ENCODE measurements around the gene ECEL1. TPM values are rescaled to one million over a fixed set of nuclear protein-coding genes. Genes with fewer than 3 reads are reported as not detected.

ECEL1 gene
- total RNA-seq, 1 experiment from 2014 or later: not detected

DNA sequence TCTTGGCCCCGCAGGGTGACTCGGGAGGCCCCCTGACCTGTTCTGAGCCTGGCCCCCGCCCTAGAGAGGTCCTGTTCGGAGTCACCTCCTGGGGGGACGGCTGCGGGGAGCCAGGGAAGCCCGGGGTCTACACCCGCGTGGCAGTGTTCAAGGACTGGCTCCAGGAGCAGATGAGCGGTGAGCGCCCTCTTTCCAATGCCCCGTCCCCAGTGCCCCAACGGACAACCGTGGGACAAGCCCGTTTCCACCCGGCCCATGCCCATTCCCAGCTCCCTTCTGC, 35.7 kb upstream of the ECEL1 start:
- no peak for DNase-seq (ENCODE audit: low read depth)

DNA sequence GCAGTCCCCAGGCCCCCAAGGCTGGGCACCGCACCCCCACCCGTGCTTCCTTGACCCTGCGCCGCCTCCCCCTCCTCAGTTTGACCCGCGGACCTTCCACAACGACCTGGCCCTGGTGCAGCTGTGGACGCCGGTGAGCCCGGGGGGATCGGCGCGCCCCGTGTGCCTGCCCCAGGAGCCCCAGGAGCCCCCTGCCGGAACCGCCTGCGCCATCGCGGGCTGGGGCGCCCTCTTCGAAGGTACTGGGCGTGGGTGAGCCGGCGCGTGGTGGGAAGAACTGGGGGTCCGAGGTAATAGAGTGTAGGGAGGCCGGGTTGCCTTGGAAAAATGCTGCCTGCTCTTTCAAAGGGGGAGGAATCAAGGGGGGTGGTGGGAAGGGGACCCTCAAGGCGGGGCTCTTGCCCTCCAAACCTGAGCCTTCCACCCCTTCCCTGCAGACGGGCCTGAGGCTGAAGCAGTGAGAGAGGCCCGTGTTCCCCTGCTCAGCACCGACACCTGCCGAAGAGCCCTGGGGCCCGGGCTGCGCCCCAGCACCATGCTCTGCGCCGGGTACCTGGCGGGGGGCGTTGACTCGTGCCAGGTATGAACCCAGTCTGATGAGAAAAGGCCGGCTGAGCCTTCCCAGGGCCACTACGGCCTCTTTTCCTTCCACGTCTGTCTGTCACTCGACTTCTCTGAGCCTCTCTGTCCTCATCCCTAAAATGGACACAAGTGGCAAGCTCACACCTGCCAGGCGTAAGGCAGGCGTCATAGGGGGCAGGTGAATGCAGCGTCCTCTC, 35.2 kb upstream of the ECEL1 start:
- no peak for DNase-seq (ENCODE audit: low read depth)

DNA sequence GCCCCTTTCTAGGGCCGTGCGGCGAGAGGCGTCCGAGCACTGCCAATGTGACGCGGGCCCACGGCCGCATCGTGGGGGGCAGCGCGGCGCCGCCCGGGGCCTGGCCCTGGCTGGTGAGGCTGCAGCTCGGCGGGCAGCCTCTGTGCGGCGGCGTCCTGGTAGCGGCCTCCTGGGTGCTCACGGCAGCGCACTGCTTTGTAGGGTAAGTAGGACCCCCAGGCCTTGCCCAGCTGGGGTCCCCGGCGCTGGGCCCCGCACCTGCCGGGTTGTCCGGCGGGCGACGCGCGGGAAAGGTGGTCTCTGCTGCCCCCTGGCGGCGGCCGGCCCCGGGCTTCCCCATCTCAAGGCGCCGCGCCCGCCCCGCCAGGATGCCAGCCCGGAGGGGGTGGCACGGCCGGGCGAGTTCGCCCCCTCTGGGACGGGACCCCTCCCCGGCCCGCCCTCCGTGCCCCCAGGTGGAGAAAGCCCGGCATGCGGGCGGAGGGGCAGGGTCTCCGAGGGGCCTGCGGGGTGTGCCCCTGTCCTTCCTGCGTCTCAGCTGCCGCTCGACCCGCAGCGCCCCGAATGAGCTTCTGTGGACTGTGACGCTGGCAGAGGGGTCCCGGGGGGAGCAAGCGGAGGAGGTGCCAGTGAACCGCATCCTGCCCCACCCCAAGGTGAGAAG, 34.5 kb upstream of the ECEL1 start:
- no peak for DNase-seq (ENCODE audit: low read depth)

GRCh38 chr2:232521098-232521497, 33.5 kb upstream of the ECEL1 start:
- no peak for DNase-seq (ENCODE audit: low read depth)

DNA sequence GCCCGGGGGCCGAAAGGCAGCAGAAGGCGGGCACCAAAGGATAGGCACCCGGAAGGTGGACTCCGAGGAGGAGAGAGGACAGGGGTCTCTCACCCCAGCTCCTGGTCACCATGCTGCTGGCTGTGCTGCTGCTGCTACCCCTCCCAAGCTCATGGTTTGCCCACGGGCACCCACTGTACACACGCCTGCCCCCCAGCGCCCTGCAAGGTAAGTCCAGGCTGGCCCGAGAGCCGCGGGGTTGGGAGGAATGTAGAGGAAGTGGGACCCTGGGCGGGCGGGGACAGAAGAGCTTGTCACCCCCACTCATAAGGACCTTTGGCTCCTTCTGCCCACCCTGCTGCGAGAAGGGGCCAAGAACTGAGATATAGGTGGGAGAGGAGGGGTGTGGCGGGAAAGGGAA, 32.9 kb upstream of the ECEL1 start:
- DNase-seq (ENCODE audit: low read depth): no peak

GRCh38 chr2:232519581-232520438, 32.2 kb upstream of the ECEL1 start, which contains the start of gene PRSS56:
TSS of gene PRSS56 (plus strand) at chr2:232520388. CDS start at chr2:232520599, 211 bp downstream.
- no peak for DNase-seq (ENCODE audit: low read depth)

GRCh38 chr2:232518844-232519243, 31.2 kb upstream of the ECEL1 start:
- DNase-seq (ENCODE audit: low read depth): no peak

DNA sequence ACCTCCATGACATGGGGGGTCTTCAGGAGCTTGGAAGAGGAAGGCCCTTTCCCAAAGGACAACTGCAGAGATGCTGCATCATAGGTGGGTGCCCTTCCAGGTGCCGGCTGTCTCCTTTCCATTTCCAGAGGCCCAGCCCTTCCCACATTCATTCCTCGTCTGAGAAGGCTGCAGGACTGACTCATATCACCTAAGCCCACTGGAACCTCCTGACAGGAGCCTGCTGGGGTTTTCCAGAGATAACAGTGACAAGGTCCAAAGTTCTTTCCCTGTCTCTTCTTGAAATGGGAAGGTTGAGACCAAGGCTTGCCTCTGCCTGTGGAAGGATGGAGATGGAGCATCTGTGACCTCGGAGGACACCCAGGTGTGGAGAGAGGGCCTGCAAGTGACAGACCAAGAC, 28.9 kb upstream of the ECEL1 start:
- no peak for DNase-seq (ENCODE audit: low read depth)

DNA sequence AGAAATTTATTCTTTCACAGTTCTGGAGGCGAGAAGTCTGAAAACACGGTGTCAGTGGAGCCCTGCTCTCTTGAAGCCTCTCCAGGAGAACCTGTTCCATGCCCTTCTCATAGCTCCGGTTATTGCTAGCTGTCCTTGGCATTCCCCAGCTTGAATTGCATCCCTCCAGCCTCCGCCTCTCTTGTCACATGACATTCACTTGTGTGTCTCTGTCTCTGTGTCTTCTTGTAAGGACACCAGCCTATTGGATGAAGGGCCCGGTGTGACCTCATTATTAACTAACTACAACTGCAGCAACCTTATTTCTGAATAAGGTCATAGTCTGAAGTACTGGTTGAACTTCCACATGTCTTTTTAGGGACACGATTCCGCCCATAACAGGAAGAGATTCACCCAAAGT, 28.0 kb upstream of the ECEL1 start:
- no peak for DNase-seq (ENCODE audit: low read depth)

GRCh38 chr2:232513353-232513752, 25.7 kb upstream of the ECEL1 start:
- DNase-seq (ENCODE audit: low read depth): no peak

DNA sequence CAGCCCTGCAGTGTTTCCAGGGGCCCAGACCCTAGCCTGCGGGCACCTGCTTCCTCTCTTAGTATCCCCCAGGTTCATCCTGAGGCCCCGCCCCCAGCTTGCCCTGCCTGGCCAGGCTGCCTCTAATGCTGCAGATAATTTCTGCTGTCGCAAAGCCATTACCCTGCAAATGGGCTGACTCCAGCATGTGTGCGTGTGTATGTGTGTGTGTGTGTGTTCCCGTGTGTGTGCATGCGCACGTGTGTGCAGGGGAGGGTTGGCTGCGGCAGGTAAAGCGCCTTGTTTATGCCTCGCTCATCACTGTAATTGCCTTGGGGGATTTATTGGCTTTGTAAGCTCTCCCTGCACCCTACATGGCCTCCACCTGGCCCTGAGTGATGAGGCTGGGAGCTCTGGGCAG, 25.0 kb upstream of the ECEL1 start:
- DNase-seq (ENCODE audit: low read depth): no peak

GRCh38 chr2:232511336-232511890, 23.8 kb upstream of the ECEL1 start:
- DNase-seq (ENCODE audit: low read depth): no peak

GRCh38 chr2:232508251-232508650, 20.6 kb upstream of the ECEL1 start:
- DNase-seq (ENCODE audit: low read depth): no peak

GRCh38 chr2:232506709-232507108, 19.1 kb upstream of the ECEL1 start:
- no peak for DNase-seq (ENCODE audit: low read depth)

DNA sequence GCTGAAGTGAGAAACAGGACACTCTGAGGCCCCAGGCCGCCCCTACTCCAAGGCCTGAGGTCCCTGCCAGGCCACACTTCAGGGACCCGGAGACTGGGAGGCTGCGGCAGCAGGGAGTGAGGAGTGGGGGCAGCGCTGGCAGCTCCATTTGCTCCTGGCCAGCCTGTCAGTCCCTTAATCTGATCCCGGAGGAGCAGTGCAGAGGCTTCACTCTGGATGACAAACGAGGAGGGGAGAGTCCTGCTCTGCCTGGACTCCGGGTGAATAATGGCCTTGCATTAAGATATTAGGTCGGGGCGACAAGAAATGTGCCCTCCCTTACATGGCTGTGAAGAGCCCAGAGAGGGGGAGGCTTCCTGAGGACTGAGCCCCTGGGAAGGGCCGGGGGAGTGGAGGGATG, 18.2 kb upstream of the ECEL1 start:
- no peak for DNase-seq (ENCODE audit: low read depth)

DNA sequence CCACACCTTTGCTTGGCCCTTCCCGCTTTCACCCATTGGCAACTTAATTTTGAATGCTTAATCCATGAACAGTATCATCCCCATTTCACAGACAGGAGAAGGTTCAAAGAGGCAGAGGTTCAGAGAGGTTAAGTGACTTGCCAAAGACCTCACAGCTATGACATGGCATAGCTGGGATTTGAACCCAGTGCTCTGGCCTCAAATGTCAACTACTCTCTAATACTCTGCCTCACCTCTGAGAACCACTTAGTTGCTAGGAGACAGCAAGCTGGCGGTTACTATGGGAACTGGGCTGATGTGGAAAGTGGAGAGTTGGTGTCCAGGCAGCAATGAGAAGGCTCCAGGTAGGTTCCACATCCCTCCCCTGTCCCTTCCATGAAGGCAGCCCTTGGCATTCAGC, 16.8 kb upstream of the ECEL1 start:
- no peak for DNase-seq (ENCODE audit: low read depth)

DNA sequence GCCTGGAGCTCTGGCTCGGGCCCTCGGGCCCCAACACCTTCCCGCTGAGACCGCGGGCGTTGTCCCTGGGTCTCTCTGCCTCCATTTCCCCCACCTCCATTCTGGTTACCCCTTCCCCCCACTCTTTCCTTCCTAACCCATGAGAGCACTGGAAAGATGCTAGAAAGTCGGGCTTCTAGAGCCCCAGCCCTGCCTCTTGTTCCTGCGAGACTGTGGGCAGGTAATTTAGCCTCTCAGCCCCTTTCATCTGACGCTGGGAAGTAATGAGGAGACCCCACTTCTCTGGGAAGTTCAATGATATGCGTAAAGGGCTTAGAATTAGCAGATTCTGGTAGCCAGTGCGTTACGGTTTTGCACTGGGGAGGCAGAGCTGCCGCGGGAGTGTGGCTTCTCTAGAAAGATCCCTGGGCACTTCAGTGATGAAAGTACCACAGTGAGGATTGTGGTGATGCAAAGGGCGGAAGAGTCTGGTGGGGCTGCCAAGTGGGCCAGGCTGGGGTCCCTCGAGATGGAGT, 16.2 kb upstream of the ECEL1 start:
- no peak for DNase-seq (ENCODE audit: low read depth)

- DNase-seq (ENCODE audit: low read depth): no peak
These were observed 15.5 kb upstream of the ECEL1 start for GRCh38 chr2:232502911-232503808.

- DNase-seq (ENCODE audit: low read depth): no peak
These were observed 14.9 kb upstream of the ECEL1 start for GRCh38 chr2:232502511-232502910.

- DNase-seq (ENCODE audit: low read depth): no peak
These were observed 14.3 kb upstream of the ECEL1 start for GRCh38 chr2:232501794-232502390.
